HCT116 (cell line): Measurements from ENCODE around the gene SLAMF1. TPM values are rescaled to one million over a fixed set of nuclear protein-coding genes. Genes with fewer than 3 reads are reported as not detected.
"Not testable (repeated sequence)": the region's sequence is repeated elsewhere in the genome, so short reads cannot be mapped to it uniquely, and the experiment has no call there.

ENCODE experiments used
- ATAC-seq: fragments of 200-7000 bp; cut with Tn5 transposase; 2 replicates; pipeline ENCODE4 v1.9.1; 2020; ENCODE audit warnings: mild to moderate bottlenecking, moderate library complexity
- BruUV-seq: library from RNA; stranded (reverse); fragments of 400-500 nt; replicated peaks from 2 replicates; lab custom pipeline; 2021; lab: Mats Ljungman, UMichigan
- CTCF ChIA-PET: fragments of 300-600 bp; sonication (Branson Sonifier 250); formaldehyde crosslinking; loops from one replicate; lab custom pipeline; 2021; ENCODE audit warnings: antibody characterized with exemption; lab: Charles Lee
- POLR2A ChIA-PET: fragments of 300-600, 350-600 bp; sonication (Branson Sonifier 250); formaldehyde crosslinking; loops from one replicate; lab custom pipeline; 2021; ENCODE audit warnings: antibody characterized with exemption; lab: Charles Lee
- RAD21 ChIA-PET, 2 experiments: fragments of 300-600 bp; sonication (Branson Sonifier 250); formaldehyde crosslinking; loops; one replicate each; lab custom pipeline; 2023; ENCODE audit warnings: low total read pairs in 2 of 2; ENCODE audit not compliant: uncharacterized antibody in 2 of 2, unreplicated experiment in 2 of 2, low non-redundant PET in 1 of 2; lab: Charles Lee
- DNase-seq: peaks from one replicate; pipeline ENCODE4 v3.0.0-alpha.2; 2010; ENCODE audit warnings: low read depth, low spot score
- H2AFZ ChIP-seq: fragments of 200-600 bp; shearing (Covaris generic), sonication (generic); 2 replicates; pipeline ENCODE4 v1.6.1; 2017; ENCODE audit warnings: low read depth, mixed run types, mixed read lengths, antibody characterized with exemption, low read length; ENCODE audit not compliant: poor library complexity, severe bottlenecking
- H3K27ac ChIP-seq: 2 replicates; pipeline ENCODE4 v1.5.1; 2012; ENCODE audit warnings: low read depth, low read length
- H3K27me3 ChIP-seq: fragments of 200-600 bp; sonication (generic); 2 replicates; pipeline ENCODE4 v1.6.1; 2016; ENCODE audit warnings: mixed run types, low read length, mixed read lengths; ENCODE audit not compliant: insufficient read depth
- H3K36me3 ChIP-seq, 2 experiments: fragments of 200-500 bp in 1 of 2; fragments of 200-600 bp in 1 of 2; sonication (Bioruptor generic) in 1 of 2; sonication (generic) in 1 of 2; 2 replicates each; pipeline versions ENCODE4 v1.5.1 to v1.6.1; 2014 to 2016; ENCODE audit warnings: low read length in 2 of 2, inconsistent platforms in 1 of 2, mixed read lengths in 1 of 2, mixed run types in 1 of 2; ENCODE audit not compliant: insufficient read depth in 2 of 2, control insufficient read depth in 1 of 2
- H3K4me1 ChIP-seq, 2 experiments: fragments of 200-600 bp in 1 of 2; sonication (generic) in 1 of 2; 2 replicates each; pipeline versions ENCODE4 v1.5.1 to v1.6.1; 2012 to 2017; ENCODE audit warnings: low read length in 2 of 2, inconsistent platforms in 1 of 2, mild to moderate bottlenecking in 1 of 2, mixed read lengths in 1 of 2, mixed run types in 1 of 2, moderate library complexity in 1 of 2; ENCODE audit not compliant: insufficient read depth in 2 of 2, control insufficient read depth in 1 of 2
- H3K4me2 ChIP-seq: fragments of 200-600 bp; sonication (generic); 2 replicates; pipeline ENCODE4 v1.6.1; 2017; ENCODE audit warnings: mixed run types, low read length, mixed read lengths
- H3K4me3 ChIP-seq, 2 experiments: fragments of 200-600 bp in 1 of 2; sonication (generic) in 1 of 2; replicated peaks in 1 of 2; 2 replicates each; pipeline ENCODE4 v1.5.1; 2011 to 2016; ENCODE audit warnings: low read length in 2 of 2, control low read depth in 1 of 2, low read depth in 1 of 2, mild to moderate bottlenecking in 1 of 2, mixed read lengths in 1 of 2, mixed run types in 1 of 2
- H3K79me2 ChIP-seq: fragments of 200-600 bp; sonication (generic); 2 replicates; pipeline ENCODE4 v1.6.1; 2017; ENCODE audit warnings: mild to moderate bottlenecking, mixed run types, low read length, moderate library complexity, mixed read lengths; ENCODE audit not compliant: insufficient read depth
- H3K9ac ChIP-seq: fragments of 200-600 bp; sonication (generic); 2 replicates; pipeline ENCODE4 v1.6.1; 2016; ENCODE audit warnings: low read length, mixed read lengths
- H3K9me2 ChIP-seq: fragments of 200-600 bp; sonication (generic), shearing (Covaris generic); 2 replicates; pipeline ENCODE4 v1.6.1; 2017; ENCODE audit warnings: mixed run types, mild to moderate bottlenecking, moderate library complexity; ENCODE audit not compliant: insufficient read depth
- H3K9me3 ChIP-seq, 2 experiments: fragments of 200-500 bp in 1 of 2; fragments of 200-600 bp in 1 of 2; sonication (Bioruptor generic) in 1 of 2; sonication (generic) in 1 of 2; 2 replicates each; pipeline ENCODE4 v1.6.1; 2014 to 2017; ENCODE audit warnings: low read length in 2 of 2, mixed read lengths in 2 of 2, inconsistent platforms in 1 of 2, low read depth in 1 of 2, mild to moderate bottlenecking in 1 of 2, mixed run types in 1 of 2, moderate library complexity in 1 of 2; ENCODE audit not compliant: control insufficient read depth in 1 of 2, insufficient read depth in 1 of 2
- H4K20me1 ChIP-seq: fragments of 200-600 bp; sonication (generic), shearing (Covaris generic); 2 replicates; pipeline ENCODE4 v1.6.1; 2017; ENCODE audit warnings: mixed run types, mild to moderate bottlenecking, moderate library complexity; ENCODE audit not compliant: insufficient read depth
- CBX3 ChIP-seq: IDR thresholded peaks from 2 replicates; pipeline ENCODE4 v1.6.1; 2012; ENCODE audit warnings: low read depth
- EGR1 ChIP-seq: IDR thresholded peaks from 2 replicates; pipeline ENCODE4 v1.6.1; 2012; ENCODE audit warnings: low read depth
- ELF1 ChIP-seq: IDR thresholded peaks from 2 replicates; pipeline ENCODE4 v1.6.1; 2012; ENCODE audit warnings: low read depth, borderline replicate concordance
- EZH2 ChIP-seq: fragments of 200-600 bp; sonication (generic); IDR thresholded peaks from 2 replicates; pipeline ENCODE4 v1.6.1; 2017; ENCODE audit warnings: antibody characterized with exemption, mixed run types
- FOSL1 ChIP-seq: IDR thresholded peaks from 2 replicates; pipeline ENCODE4 v1.6.1; 2012; ENCODE audit warnings: low read depth
- JUND ChIP-seq: IDR thresholded peaks from 2 replicates; pipeline ENCODE4 v1.6.1; 2012
- POLR2AphosphoS5 ChIP-seq: IDR thresholded peaks from 2 replicates; pipeline ENCODE4 v1.6.1; 2011; ENCODE audit warnings: mild to moderate bottlenecking, low read depth, low read length, moderate library complexity
- ZFX ChIP-seq: fragments of 450-650 bp; IDR thresholded peaks from 2 replicates; pipeline ENCODE4 v1.6.1; 2017
- intact Hi-C: fragments of 100-400 bp; cut with micrococcal nuclease; formaldehyde crosslinking; loops from 2 replicates; pipeline ENCODE4 v1.10.0; 2022
- total RNA-seq: library from RNA; stranded (reverse); gene quantifications from one replicate; pipeline ENCODE4 v1.2.1, GENCODE V29; 2021; ENCODE audit not compliant: unreplicated experiment
- TF ChIP-seq, protein P1 (sequence below): IDR thresholded peaks from 2 replicates; pipeline ENCODE4 v1.6.1; 2012

SLAMF1 gene
- total RNA-seq, 1 experiment from 2014 or later, result 0.30 TPM

DNA sequence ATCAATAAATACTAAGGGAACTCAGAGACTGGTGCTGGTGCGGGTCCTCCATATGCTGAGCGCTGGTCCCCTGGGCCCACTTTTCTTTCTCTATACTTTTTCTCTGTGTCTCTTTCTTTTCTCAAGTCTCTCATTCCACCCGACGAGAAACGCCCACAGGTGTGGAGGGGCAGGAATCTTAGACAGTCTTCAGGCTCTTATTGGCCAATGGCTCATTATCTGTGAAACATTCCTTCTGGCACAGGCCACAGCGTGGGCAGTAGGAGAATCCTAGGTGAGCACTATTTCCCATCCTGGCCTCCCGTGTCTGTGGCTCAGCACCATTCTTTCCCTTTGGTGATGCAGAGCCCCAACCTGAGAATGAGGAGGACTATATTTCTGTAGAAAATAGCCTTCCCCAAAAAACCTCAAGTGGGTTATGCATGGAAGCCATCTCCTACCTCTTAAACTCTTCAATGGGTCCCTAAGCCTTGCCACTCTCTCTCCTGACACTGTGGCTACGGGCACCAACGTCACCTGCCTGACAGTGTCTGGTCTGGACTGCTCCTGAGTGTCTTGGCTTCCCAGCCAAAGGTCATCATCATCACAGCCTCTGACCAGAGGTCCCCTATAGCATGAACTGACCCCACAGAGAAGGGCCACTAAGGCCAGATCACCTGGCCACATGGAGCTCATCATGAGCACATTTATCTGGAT is 6.2 kb upstream of the SLAMF1 start:
- H3K9ac ChIP-seq, result no peak overlapping the region
- no peaks in the 10 kb centered on the region for H3K79me2 ChIP-seq
- no peak overlapping the region for H3K4me3 ChIP-seq
- ATAC-seq, result no peak
- H3K4me2 ChIP-seq, result no peak overlapping the region
- no peak overlapping the region for H2AFZ ChIP-seq
- intact Hi-C loops, result no loop called here
- H3K4me1 ChIP-seq, result no peaks in the 10 kb centered on the region
- RAD21 ChIA-PET, result no interaction called here
- TF ChIP-seq EZH2 (no peak), EGR1 (no peak), FOSL1 (no peak), ZFX (no peak), CBX3 (no peak), ELF1 (no peak), JUND (no peak), POLR2AphosphoS5 (no peak)
- TF ChIP-seq, protein P1, sequence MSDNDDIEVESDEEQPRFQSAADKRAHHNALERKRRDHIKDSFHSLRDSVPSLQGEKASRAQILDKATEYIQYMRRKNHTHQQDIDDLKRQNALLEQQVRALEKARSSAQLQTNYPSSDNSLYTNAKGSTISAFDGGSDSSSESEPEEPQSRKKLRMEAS, result no peak
- no peaks in the 10 kb centered on the region for H3K9me2 ChIP-seq
- no peaks in the 10 kb centered on the region for H3K9me3 ChIP-seq
- no peak overlapping the region for H3K27ac ChIP-seq
- CTCF ChIA-PET, result no interaction called here
- H4K20me1 ChIP-seq, result no peaks in the 10 kb centered on the region
- no peaks in the 10 kb centered on the region for H3K27me3 ChIP-seq
- POLR2A ChIA-PET, result no interaction called here
- H3K36me3 ChIP-seq, result no peaks in the 10 kb centered on the region
- BruUV-seq, result no TSS peak
- no peak for DNase-seq

DNA sequence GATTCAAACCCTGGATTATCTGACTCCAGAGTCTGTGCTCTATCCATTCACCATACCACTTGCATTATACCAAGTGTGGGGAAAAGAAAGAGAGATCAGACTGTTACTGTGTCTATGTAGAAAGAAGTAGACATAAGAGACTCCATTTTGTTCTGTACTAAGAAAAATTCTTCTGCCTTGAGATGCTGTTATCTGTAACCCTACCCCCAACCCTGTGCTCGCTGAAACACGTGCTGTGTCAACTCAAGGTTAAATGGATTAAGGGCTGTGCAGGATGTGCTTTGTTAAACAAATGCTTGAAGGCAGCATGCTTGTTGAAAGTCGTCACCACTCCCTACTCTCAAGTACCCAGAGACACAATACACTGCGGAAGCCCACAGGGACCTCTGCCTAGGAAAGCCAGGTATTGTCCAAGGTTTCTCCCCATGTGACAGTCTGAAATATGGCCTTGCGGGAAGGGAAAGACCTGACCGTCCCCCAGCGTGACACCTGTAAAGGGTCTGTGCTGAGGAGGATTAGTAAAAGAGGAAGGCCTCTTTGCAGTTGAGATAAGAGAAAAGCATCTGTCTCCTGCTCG is 5.3 kb upstream of the SLAMF1 start:
- H3K9me3 ChIP-seq, POLR2A ChIA-PET, RAD21 ChIA-PET, H3K9me2 ChIP-seq, DNase-seq, H4K20me1 ChIP-seq, CTCF ChIA-PET, H3K4me1 ChIP-seq, H3K9ac ChIP-seq, H3K36me3 ChIP-seq, ATAC-seq, H3K27me3 ChIP-seq, BruUV-seq, H3K79me2 ChIP-seq, H3K4me3 ChIP-seq, H3K4me2 ChIP-seq, H2AFZ ChIP-seq, H3K27ac ChIP-seq, intact Hi-C loops: not testable (repeated sequence)
